GM13976 (cell line): Measurements from ENCODE around the gene TMEM214.
A peak's percentile ranks its signal among the peaks of the same experiment; 100 is the strongest.

Experiments used
- DNase-seq: peaks from one replicate; pipeline ENCODE4 v3.0.0; 2012; ENCODE audit warnings: low spot score
- CTCF ChIP-seq: IDR thresholded peaks from 2 replicates; pipeline ENCODE4 v1.5.1; 2012; ENCODE audit warnings: borderline replicate concordance, mild to moderate bottlenecking; ENCODE audit not compliant: insufficient read depth; ENCODE audit errors: extremely low read depth, missing control alignments, control extremely low read depth
- in situ Hi-C: fragments of 300-500 bp; cut with MboI; formaldehyde crosslinking; loops from one replicate; pipeline ENCODE4 v1.12.0; 2022; ENCODE audit warnings: low sequenced_read_pairs, mixed read lengths, inconsistent platforms; ENCODE audit not compliant: unreplicated experiment

Gene TMEM214

DNA sequence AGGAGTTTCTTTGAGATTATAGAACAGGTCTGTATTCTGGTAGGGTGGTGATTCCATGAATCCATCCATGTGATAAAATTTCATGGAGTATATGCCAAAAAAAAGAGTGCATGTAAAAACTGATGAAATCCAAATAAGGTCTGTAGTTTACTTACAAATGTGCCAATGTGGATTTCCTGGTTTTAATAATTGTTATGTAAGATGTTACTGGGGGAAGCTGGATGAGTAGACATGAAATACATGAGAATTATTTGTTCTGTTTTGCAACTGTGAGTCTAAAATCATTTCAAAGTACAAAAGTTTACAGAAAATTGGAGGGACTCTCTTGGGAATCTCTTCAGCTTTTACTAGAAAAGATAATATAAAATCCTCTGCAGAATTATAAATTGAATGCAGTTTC lies 23.7 kb upstream of the TMEM214 start:
- no peak for TF ChIP-seq CTCF
- in situ Hi-C loops, result no loop called here

DNA sequence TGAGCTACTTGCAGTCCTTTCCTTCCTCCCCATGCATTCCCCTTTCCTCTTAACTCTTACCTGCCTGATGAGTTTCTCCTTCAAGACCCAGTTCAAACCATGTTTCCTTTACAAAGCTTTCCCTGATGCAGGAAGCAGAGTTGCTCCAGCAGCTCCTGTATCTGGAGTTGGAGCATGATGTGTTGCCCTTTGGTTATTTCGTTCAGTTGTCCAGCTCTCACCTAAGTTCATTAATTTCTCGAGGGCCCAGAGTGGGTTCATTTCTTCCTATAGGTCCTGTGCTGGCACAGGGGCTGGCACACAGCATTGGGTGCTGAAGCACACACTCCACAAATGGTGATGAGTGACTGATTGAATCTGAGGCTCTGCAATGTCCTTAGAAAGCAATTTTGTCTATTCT lies 23.0 kb upstream of the TMEM214 start:
- no peak for TF ChIP-seq CTCF
- DNase-seq, result no peak
- in situ Hi-C loops, result loop anchor here (10.0 kb wide), 1 partner anchor 45 kb away; no protein-coding TSS in a partner anchor

More for the DNA sequence above, 23.7 kb upstream of the TMEM214 start:
- no peak for DNase-seq

DNA sequence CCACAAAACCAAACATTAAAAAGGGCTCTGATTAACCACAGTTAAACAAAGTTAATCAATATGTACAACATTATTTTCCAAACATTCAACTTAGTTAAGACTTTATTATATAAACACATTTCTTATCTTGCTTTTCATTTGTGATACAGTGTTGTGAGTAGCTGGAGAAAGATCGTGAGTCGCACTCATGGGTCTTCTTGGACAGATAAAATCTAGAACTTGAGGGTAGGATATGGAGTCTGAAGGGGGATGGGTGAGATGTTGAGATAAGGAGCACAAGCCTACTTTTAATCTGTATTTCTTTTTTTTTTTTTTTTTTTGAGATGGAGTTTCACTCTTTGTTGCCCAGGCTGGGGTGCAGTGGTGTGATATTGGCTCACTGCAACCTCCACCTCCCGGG lies 22.6 kb upstream of the TMEM214 start:
- in situ Hi-C loops, result loop anchor here (10.0 kb wide), 1 partner anchor 45 kb away; no protein-coding TSS in a partner anchor
- TF ChIP-seq CTCF, result no peak
- DNase-seq, result no peak

DNA sequence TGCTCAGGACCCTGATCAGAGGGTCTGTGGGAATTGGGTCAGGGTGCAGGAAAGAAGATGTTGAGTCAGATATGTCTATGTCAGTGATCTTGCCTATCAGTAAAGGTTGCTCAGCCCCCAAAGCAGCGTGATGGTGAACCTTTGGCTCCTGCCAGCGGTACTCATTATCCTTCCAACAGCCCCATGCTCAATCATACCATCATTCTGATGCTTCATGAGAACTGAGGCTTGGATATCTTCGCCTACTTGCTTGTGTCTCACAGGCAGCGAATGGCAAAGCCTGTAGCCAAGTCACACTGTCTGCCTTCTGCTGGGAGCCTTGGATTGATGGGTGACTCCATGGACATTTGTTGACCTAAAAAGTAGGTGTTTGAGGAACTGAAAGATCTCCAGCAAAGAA lies 19.0 kb upstream of the TMEM214 start:
- no peak for DNase-seq
- in situ Hi-C loops, result loop anchor here (10.0 kb wide), 1 partner anchor 49 kb away; no protein-coding TSS in a partner anchor

DNA sequence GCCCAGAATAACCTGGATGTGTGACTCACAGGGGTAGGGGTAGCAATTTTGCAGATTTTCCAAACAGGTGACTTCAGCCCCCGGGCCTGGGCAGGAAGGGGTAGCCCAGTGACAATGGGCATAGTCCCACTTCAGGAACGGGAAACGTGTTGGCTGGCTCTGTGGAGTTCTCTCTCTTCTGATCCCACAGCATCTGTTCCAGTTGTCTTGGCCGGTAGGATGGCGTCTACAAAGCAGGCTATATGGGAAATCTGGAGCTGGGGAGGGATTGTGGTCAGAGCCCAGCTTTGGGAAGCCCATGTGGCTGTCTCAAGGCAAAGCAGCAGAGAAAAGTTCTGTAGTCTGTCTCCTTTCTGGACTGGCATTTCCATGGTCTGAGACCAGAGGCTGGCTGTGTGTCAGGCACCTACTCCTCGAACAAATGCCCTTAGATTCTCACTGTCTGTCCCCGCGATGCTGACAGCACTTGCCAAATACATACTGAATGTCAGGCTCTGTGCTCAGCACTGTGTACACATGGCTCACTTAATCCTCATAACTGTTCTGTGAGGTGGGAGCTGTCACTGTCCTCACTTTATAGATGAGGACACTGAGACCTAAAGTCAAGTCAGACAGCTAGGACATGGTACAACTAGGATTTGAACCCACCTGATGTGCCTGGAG lies 17.9 kb upstream of the TMEM214 start:
- no peak for DNase-seq
- in situ Hi-C loops, result loop anchor here (10.0 kb wide), 1 partner anchor 50 kb away; no protein-coding TSS in a partner anchor
- TF ChIP-seq CTCF, result no peak

More for the DNA sequence above, 19.0 kb upstream of the TMEM214 start:
- TF ChIP-seq CTCF, result no peak

GRCh38 chr2:27016801-27017325 lies 15.9 kb upstream of the TMEM214 start:
- in situ Hi-C loops, result loop anchor here (10.0 kb wide), 1 partner anchor 52 kb away; no protein-coding TSS in a partner anchor
- peak; percentile 33 for TF ChIP-seq CTCF
- peak; percentile 70 for DNase-seq
